Renal cortex interstitium (tissue), 11 donors: ENCODE measurements around the gene IFIT1B. TPM values are rescaled to one million over a fixed set of nuclear protein-coding genes. Genes with fewer than 3 reads are reported as not detected.
"Not testable (repeated sequence)": the region's sequence is repeated elsewhere in the genome, so short reads cannot be mapped to it uniquely, and the experiment has no call there.

Source experiments
- DNase-seq, 11 donors: peaks; one replicate each; pipeline ENCODE4 v3.0.0-alpha.2; 2013; ENCODE audit warnings: low read depth in 9 of 11, low spot score in 4 of 11; ENCODE audit errors: extremely low read depth in 1 of 11
- polyA plus RNA-seq, 3 donors: library from polyadenylated mRNA; unstranded; fragments of 120-200 nt; gene quantifications; one replicate each; pipeline ENCODE4 v1.2.1, GENCODE V29; 2013; ENCODE audit not compliant: insufficient read length in 3 of 3

The IFIT1B gene
- polyA plus RNA-seq, 3 donors: 0.10 to 0.11 (median 0.11) TPM

DNA sequence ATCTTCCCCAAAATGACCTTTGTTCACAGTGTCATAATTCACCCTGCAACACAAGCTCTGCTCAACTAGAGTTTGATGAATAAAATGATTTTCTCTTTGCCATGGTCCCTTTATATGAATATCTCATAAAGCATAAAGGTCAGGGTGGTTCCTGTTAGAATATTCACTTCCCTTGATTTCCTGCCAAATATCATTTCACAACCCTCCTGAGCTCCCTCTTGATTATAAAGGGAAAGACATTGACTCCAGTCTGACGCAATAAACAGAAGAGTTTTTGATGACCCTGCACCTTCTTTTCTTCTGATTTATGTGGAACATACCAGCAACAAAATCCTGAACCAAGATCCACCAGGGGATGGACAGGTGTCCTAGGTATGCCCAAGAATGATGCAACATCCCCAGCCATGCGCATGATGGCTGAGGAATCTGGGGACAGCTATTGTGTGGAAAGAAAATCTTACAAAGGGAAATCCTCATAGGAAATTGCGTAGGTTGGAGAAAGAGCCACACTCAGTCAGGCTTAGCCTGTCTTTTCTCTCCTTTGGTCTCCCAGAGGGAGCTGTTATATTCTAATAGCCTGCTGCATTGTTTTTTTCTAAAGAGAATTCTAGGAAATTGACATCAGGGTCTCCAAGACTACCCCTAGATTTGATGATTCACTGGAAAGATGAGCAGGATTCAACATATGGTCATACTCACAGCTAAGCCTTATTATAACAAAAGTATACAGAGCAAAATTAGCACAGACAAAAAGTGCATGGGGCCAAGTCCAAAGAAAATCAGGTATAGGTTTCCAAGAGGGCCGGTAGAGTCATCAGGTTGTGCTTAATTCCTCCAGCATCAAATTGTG is 31.2 kb upstream of the IFIT1B start:
- DNase-seq: no peak

DNA sequence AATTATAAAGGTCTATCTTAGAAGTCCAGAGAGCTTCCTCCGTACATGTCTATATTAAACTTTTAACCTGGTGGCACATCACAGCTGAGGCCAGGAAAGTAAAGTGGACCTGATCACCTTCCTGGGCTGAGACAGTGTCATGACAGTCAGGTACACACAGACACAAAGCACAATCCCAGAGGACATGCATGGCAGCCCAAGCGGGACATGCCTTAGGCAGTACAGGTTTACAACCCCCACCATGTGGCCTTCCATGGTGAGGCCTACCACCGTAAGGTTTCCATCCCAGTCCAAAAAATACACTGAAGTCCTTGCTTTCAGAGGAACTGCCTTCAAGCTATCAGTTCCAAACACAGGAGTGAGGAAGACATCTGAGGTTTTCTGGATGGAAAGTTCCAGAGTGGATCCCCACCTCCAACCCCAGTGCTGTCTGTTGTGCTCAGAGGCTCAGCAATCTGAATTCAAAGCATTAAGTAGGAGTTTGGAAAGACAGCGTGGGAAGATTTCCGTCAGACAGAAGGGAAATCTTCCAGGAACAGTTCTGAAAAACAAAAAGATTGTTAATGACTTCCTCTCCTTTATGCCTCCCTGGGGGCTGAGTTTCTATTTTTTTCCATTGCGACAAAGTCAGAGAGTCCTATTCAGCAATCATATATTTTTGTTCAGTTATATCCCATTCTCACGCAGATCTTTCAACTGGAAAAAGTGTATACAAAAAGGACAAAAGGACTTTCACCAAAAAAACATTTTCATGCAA is 30.0 kb upstream of the IFIT1B start:
- DNase-seq: peak in 1 of 11 donors; percentile 54

DNA sequence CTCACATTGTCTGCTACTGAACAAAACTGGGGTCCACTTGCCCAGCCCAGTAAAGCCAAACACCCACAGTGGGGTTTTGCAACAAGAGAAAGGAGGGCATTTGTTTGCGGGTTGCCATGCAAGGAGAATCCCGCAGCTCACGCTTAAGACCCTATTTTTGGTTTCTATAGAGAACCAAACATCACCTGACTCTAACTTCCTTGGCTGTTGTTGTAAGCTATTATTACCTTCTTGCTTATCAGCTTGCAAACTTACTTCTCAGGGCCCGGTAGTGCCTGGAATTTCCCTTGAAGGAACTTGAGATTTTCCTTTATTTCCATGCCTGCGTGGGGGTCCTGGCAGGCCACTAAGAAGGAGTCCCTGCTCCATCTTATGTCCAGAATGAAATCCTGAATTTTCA is 29.4 kb upstream of the IFIT1B start:
- DNase-seq: no peak

DNA sequence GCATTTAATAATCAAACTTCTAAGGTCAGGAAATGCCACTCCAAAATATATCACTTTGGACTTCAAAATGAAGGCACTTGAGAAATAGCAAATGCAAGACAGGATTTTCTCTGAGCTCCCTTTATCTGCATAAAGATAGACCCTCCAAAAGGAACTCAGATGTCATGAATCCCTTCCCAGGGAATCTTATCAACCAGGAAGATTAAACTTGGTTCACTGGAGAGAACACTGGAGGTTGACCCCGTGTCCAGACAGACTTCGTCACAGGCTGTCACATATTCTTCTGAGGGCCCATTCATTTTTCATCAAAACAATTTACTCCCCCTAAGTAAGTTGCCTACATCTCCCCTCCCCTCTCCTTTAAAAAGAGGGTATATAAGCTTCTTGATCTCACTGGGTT is 28.9 kb upstream of the IFIT1B start:
- no peak for DNase-seq

DNA sequence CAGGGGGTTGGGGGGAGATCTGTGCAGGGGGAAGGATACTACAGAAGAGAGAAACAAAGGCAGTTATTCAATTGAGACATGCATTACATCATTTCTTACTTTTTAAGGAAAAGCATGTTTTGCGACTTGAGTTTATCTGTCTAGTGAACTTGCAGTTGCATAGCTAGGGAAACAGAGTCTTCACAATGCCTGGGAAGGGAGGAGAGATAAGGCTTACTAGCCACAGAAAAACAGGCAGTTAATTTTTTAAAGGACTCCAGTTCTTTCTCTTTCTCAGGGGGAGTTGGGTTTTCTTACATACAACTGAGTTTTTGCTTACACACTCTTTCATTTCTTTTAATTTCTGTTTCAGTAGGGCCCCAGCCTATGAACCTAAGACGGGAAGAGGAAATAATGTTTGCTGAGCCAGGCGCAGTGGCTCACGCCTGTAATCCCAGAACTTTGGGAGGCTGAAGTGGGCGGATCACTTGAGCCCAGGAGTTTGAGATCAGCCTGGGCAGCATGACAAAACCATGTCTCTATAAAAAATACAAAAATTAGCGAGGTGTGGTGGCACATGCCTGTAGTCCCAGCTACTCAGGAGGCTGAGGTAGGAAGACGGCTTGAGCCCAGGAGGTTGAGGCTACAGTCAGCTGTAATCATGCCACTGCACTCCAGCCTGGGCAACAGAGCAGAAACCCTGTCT is 27.1 kb upstream of the IFIT1B start:
- DNase-seq: not testable (repeated sequence)

DNA sequence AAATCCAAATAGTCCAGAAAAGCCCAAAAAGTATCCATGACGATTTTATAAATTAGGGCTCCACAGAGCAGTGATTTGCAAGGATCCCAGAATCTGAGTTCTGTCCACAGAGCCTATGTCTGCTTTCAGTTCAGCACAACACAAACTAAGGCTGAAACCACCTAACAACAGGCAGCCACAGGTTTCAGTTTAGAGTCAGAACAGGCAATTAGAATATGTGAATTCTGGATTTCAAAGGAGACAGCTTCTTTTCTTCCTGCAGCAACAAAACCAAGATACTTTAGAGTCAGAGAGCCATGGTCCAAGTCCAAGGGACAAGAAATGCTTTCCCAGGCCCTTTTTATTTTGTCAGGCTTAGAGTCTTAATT is 26.5 kb upstream of the IFIT1B start:
- no peak for DNase-seq

DNA sequence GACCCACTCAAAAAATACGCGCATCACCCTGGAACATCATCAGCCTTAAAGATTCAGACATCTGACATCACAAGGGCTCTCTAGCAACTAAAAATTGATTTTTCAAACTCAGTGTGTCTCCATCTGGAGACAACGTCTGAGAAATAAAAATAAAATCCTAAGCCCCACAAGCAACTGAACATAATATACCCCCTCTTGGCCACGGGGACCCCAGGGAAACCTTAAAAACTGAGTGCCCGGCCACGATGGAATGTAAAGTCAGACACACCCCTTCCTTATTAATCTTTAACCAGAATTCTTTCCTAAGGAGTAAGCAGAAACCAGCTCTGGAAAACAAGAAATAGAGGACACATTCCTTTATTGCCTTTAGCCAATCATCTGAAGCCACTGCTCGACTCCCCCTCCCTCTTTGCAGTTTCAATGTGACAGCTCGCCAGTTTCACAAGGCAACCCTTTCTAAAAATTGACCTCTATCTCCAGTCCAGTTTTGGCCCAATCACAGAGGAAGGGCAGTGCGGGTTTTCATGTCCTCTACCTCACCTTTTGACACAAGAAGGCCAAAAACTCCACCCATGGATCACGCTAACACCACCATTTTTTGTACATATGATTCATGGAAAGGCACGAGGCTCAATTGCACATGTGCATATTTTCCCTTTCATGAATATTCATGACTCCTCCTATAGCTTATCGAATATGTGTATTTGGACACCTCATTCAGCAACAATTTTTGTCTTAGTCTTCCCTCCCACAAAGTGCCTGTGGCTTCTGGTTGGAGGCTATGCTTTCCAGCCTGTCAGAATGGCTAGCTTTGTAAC is 25.9 kb upstream of the IFIT1B start:
- peak in 6 of 11 donors; percentile 64 to 84 (median 76) for DNase-seq

DNA sequence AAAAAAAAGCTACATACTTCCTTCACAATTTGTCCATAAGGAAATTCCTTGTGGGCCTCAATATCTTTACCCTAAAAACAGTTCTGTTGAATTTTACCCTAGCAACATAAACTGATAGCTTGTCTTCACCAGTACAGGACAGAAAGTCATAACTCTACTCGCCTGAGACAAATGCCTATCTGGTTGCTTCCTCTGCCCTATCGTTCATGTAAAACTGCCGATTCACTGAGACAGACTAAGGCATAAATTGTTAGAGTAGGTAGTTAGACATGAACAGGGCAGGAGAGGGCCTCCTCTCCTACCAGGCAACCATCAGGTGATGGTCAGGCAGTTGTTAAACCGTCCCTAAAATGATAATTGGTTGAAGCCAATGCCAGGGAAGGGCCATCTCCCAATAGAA is 25.1 kb upstream of the IFIT1B start:
- DNase-seq: no peak

DNA sequence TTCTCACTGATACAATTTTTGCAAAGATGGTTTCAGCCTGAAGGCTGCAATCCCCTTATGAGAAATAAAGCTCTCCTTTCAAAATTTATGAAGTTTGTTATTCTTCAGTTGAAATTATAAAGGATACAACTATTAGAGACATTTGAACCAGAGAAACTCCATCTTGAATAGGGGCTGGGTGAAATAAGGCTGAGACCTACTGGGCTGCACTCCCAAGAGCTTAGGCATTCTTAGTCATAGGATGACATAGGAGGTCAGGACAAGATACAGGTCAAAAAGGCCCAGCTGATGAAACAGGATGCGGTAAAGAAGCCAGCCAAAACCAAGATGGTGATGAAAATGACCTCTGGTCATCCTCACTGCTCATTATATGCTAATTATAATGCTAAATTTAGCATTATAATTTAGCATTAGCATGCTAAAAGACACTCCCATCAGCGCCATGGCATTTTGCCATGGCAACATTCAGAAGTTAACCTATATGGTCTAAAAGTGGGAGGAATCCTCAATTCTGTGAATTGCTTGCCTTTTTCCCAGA is 22.4 kb upstream of the IFIT1B start:
- DNase-seq: no peak

DNA sequence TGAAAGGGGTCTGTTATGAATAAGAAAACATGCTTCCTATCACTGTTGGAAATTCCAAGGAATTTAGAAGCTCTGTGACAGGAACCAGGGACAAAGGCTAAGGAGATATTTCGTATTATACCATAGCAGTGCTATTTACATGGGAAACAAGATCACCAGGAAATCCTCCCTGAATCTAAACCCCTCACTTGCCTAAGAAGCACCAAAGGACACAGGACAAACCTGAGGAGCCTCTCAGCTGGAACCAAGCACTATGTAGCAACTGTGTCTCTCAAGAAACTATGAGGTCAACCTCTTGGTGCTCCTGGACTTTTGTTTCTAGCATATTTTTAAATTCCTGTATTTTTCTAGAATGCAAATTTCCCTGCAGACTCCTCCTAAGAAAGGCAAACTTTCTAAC is 20.8 kb upstream of the IFIT1B start:
- no peak for DNase-seq

DNA sequence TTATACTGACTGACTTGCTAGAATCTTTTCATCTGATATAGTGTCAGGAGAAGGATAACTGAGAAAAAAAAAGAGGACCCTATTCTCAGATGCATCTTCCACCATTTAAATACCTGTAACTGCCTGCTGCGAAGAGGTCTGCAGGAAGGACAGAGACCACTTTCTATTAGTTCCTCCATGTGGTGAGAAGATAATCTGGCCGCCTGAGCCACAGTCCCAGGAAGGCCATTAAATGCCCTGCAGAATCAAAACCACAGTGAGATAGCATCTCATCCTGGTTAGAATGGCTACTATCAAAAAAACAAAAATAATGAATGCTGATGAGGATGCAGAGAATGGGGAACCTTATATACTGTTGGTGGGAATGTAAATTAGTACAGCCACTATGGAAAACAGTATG is 19.9 kb upstream of the IFIT1B start:
- no peak for DNase-seq

DNA sequence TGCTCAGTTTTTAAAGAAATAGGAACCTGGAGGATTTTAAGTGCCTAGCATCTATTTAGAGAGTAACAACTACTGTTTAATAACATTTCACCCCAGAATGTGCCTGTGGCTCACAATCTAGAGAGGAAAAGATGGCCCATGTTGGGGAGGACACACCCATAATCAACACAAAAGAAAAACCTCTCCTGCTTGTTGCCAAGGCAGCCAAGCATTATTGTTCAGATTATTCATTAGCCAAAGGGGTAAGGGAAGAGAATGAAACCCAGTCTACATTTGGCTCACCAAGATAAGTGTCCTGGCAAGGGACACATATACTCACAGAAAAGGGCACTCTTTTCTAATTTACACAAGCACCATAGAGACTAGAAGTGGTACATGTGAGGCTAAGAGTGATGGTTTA is 17.7 kb upstream of the IFIT1B start:
- DNase-seq: no peak

DNA sequence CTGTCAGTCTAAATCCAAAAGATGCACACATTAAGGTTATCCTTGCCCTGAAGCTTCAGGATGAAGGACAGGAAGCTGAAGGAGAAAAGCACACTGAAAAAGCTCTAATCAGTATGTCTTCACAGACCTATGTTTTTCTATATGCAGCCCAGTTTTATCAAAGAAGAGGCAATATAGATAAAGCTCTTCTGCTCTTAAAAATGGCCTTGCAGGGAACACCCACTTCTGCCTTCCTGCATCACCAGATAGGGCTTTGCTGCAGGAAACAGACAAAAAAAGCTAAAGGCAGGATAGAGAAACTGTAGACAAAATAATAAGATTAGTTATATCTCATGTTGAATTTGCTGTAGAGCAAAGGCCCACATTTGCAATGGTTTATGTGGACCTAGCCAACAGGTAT is 14.9 kb upstream of the IFIT1B start:
- DNase-seq: no peak

DNA sequence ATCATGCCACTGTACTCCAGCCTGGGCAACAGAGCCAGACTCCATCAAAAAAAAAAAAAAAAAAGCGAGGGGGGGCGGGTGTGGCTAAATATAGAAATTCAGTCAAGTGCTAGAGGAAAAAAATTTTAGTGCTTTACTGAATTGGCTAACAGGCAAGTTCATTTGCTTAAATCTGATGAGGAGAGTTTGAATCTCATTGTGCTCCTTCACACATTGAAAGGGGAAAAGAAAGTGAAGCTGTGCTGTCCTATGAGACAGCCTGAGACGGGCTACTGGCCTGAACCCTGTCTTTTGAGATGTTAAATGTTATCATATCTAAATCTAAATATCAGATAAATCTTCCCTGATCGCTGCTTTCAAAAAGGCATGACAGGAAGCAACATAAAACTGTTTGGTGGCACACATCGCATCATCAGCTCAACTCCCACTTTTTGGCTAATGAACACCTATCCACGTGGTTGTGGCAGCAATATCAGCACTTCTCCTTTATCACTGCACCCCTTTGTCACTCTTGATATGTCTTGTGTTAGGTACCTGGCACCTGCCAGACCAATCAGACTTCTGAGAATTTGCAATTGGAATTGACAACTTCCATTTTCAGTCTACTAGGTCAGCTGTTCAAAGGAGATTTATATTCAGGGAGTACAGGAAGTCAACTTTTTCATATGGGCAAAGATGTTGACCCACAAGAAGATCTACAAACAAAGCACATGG is 14.0 kb upstream of the IFIT1B start:
- DNase-seq: no peak

DNA sequence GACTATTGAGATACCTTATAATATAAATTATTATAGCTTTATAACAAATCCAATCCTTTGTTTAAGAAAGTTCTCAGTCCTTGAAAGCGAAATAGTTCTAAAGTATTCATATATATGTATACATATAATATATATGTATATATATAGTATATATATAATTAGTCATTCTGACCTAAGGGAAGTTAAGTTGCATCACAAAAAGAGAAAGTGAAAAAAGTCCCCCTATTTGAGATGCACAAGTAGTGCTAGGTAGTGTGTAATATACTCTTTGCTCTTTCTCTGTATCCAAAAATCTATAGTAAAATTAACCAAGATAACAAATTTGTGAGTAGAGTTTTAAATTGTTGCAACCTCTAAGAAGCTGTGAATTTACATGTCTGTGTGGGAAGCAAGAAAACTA is 13.3 kb upstream of the IFIT1B start:
- no peak for DNase-seq

DNA sequence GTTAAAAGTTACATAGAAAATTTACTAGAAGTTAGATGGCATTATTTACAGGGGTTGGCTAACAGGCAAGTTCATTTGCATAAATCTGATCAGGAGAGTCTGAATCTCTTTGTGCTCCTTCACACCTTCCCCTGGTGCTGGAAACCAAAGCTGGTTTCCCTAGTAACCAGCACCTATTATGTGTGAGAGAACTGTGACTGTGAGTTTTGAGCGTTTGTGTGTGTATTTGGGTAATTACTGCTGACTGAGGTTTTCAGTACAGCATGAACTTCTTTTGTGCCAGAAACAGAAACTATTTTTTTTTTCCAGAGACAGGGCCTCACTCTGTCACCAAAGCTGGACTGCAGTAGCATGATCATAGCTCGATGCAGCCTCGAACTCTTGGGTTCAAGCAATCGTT is 10.3 kb upstream of the IFIT1B start:
- DNase-seq: no peak

DNA sequence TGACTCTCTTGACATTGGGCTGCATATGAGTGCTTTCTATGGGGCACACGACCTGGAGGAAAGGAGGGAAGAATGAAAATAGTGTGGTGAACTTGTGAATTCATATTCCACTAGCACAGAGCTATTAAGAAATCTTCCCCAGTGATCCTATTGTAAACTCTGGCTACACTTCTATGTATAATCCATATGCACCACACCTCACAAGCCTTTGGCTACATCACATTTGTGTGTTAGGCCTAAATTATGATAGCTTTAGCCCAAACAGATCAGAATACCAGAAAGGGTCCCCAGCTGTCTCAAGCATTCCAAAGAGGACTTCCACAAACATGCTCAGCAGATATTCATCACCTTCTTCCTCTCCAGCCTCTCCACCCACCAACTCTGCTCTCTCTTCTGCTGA is 9.7 kb upstream of the IFIT1B start:
- no peak for DNase-seq
